ENCODE results near the gene FAT3. TPM values are rescaled to one million over a fixed set of nuclear protein-coding genes. Genes with fewer than 3 reads are reported as not detected.

Gene FAT3
- total and polyA plus RNA-seq, 10 of the 15 experiments (the other 5 are each of a cell fraction or from before 2014, with no cell fraction given), result under 0.01 to 0.04 (median 0.01) TPM; not detected in 7

DNA sequence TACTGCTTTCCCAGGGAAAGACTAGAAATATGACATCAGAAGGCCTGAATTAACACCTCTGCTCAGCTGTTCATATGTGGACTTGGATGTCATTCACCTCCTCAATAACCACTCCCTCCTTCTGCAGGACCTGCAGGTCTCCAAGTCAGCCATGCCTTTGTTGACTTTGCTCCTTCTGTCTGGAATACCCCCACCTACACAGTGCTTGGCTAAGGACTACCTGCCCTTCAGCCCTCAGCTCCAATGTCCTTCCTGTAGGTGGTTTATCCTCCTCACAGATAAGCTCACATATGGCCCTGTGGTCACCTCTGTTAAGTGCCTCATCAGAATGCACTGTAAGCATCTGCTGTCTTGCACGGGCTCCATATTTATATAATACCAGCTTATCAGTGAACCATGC lies 26.4 kb upstream of the FAT3 start:
- no peaks in the 10 kb centered on the region for H3K79me2 ChIP-seq (ENCODE audit: control insufficient read depth, insufficient read depth, low read length)
- H3K4me3 ChIP-seq, result no peak overlapping the region
- H3K9ac ChIP-seq (ENCODE audit: control insufficient read depth, insufficient read depth, low read length), result no peak overlapping the region
- in situ Hi-C loops (cut with MboI), result no loop called here
- ChIA-PET RAD21 (ENCODE audit: unreplicated experiment) (no interaction called here), CTCF (interaction anchor here (0.6 kb wide), 1 partner anchor 1289 kb away, joined by 3 read pairs; no protein-coding TSS in a partner anchor), SMC1A (ENCODE audit: uncharacterized antibody, unreplicated experiment) (no interaction called here), POLR2A (no interaction called here)
- no peaks in the 10 kb centered on the region for H3K27me3 ChIP-seq (replicated peaks in 1 of 2; ENCODE audit: control insufficient read depth in 2 of 2, insufficient read depth in 2 of 2, low read length in 1 of 2)
- no peak for FAIRE-seq
- TF ChIP-seq SMARCA5 (IDR thresholded peaks at IDR 0.05), result no peak
- TF ChIP-seq YY1 (IDR thresholded peaks at IDR 0.05; ENCODE audit: low read depth, low read length), result no peak
- no peak for TF ChIP-seq POU2F2 (IDR thresholded peaks at IDR 0.05; ENCODE audit: borderline replicate concordance, low read depth, low read length)
- TF ChIP-seq BRCA1 (IDR thresholded peaks at IDR 0.05; ENCODE audit: low read depth, low read length), result no peak
- TF ChIP-seq, protein P1, sequence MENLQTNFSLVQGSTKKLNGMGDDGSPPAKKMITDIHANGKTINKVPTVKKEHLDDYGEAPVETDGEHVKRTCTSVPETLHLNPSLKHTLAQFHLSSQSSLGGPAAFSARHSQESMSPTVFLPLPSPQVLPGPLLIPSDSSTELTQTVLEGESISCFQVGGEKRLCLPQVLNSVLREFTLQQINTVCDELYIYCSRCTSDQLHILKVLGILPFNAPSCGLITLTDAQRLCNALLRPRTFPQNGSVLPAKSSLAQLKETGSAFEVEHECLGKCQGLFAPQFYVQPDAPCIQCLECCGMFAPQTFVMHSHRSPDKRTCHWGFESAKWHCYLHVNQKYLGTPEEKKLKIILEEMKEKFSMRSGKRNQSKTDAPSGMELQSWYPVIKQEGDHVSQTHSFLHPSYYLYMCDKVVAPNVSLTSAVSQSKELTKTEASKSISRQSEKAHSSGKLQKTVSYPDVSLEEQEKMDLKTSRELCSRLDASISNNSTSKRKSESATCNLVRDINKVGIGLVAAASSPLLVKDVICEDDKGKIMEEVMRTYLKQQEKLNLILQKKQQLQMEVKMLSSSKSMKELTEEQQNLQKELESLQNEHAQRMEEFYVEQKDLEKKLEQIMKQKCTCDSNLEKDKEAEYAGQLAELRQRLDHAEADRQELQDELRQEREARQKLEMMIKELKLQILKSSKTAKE (IDR thresholded peaks at IDR 0.05; ENCODE audit: low read depth, poor library complexity, severe bottlenecking), result no peak
- TF ChIP-seq KLF5 (IDR thresholded peaks at IDR 0.05; ENCODE audit: partially characterized antibody), result no peak
- no peak for TF ChIP-seq NR2C2 (IDR thresholded peaks at IDR 0.05; ENCODE audit: borderline replicate concordance, control insufficient read depth, insufficient read length, low read depth)
- TF ChIP-seq, protein P2, sequence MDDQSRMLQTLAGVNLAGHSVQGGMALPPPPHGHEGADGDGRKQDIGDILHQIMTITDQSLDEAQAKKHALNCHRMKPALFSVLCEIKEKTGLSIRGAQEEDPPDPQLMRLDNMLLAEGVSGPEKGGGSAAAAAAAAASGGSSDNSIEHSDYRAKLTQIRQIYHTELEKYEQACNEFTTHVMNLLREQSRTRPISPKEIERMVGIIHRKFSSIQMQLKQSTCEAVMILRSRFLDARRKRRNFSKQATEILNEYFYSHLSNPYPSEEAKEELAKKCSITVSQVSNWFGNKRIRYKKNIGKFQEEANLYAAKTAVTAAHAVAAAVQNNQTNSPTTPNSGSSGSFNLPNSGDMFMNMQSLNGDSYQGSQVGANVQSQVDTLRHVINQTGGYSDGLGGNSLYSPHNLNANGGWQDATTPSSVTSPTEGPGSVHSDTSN (IDR thresholded peaks at IDR 0.05; ENCODE audit: insufficient replicate concordance, low read depth, low read length), result no peak
- no peak for TF ChIP-seq RAD21 (IDR thresholded peaks at IDR 0.05; ENCODE audit: insufficient read depth, low read depth, low read length)
- H3K9me3 ChIP-seq (replicated peaks; ENCODE audit: control insufficient read depth, insufficient read depth, low read length), result no peaks in the 10 kb centered on the region
- H3K36me3 ChIP-seq (ENCODE audit: control insufficient read depth in 2 of 2, insufficient read depth in 2 of 2, low read length in 1 of 2), result no peaks in the 10 kb centered on the region
- H3K27ac ChIP-seq (ENCODE audit: control insufficient read depth, insufficient read depth), result no peak overlapping the region
- H3K4me2 ChIP-seq (ENCODE audit: control insufficient read depth, insufficient read depth), result no peak overlapping the region
- H2AFZ ChIP-seq (ENCODE audit: control insufficient read depth, low read depth, low read length), result no peak overlapping the region
- no peak for DNase-seq (ENCODE audit: low read depth, low spot score)
- no TSS peak for BruUV-seq (replicated peaks)
- 0% methylated on average over 1 of the region's 1 CpG for WGBS (ENCODE audit: insufficient coverage, insufficient replicate concordance, low lambda C conversion rate, missing lambda C conversion rate)
- intact Hi-C loops (cut with micrococcal nuclease; ENCODE audit: unreplicated experiment), result no loop called here
- no peak for ATAC-seq
- no peaks in the 10 kb centered on the region for H3K4me1 ChIP-seq (ENCODE audit: control insufficient read depth, insufficient read depth, low read length)
- H4K20me1 ChIP-seq (ENCODE audit: control insufficient read depth, insufficient read depth), result no peaks in the 10 kb centered on the region
